OCI-LY3 (cell line): ENCODE measurements around the gene DUSP10.

Experiments used
- CTCF ChIP-seq: fragments of 200-600, 300-600 bp; sonication (generic); IDR thresholded peaks from 2 replicates; pipeline ENCODE4 v1.5.1; 2014; ENCODE audit warnings: antibody characterized with exemption, low read length, low read depth
- EZH2phosphoT487 ChIP-seq: fragments of 200-600 bp; shearing (Covaris generic); IDR thresholded peaks from 2 replicates; pipeline ENCODE4 v1.6.1; 2018; ENCODE audit warnings: antibody characterized with exemption, mixed run types, low read depth

- TF ChIP-seq CTCF (no peak), EZH2phosphoT487 (no peak)
These were observed 63.9 kb downstream of the DUSP10 start for GRCh38 chr1:221678014-221678413.
